ENCODE results near the gene PIM2.

- TF ChIP-seq CTCF (IDR thresholded peaks at IDR 0.05) (no peak), POLR2A (IDR thresholded peaks at IDR 0.05) (no peak)
These were observed 17.7 kb upstream of the PIM2 start for GRCh38 chrX:48936429-48937053.
